K562 (cell line): ENCODE results near the gene PLAC1. TPM values are rescaled to one million over a fixed set of nuclear protein-coding genes. Genes with fewer than 3 reads are reported as not detected.

Experiments used
- ATAC-seq: fragments of 200-7000 bp; cut with Tn5 transposase; 3 replicates; pipeline ENCODE4 v1.9.1; 2020; ENCODE audit warnings: moderate library complexity
- BruUV-seq: library from RNA; stranded (reverse); fragments of 400-500 nt; replicated peaks from 2 replicates; lab custom pipeline; 2021; lab: Mats Ljungman, UMichigan
- CTCF ChIA-PET: fragments of 300-600 bp; formaldehyde crosslinking; extraction: SDS; loops from one replicate; lab custom pipeline; 2021; ENCODE audit warnings: low intra/inter-chr PET ratio; lab: Yijun Ruan, JAX
- POLR2A ChIA-PET: fragments of 300-600, 350-650 bp; sonication (Branson Sonifier 250); formaldehyde crosslinking; extraction: SDS; loops from one replicate; lab custom pipeline; 2021; ENCODE audit warnings: antibody characterized with exemption, inconsistent platforms; lab: Yijun Ruan, JAX
- DNase-seq, 4 experiments: peaks; one replicate each; pipeline versions ENCODE4 v3.0.0 to v3.0.0-alpha.2; 2011 to 2018; ENCODE audit warnings: low spot score in 3 of 4, mixed read lengths in 3 of 4; ENCODE audit errors: extremely low read depth in 1 of 4
- FAIRE-seq: peaks from 2 replicates; lab custom pipeline; 2011; peaks lifted over from hg19 to GRCh38; lab: Jason Lieb, UNC
- H2AFZ ChIP-seq: 2 replicates; pipeline ENCODE4 v1.6.0; 2011; ENCODE audit warnings: low read depth, low read length, control low read depth, inconsistent platforms
- H3K27ac ChIP-seq: fragments of 200-600 bp; 3 replicates; pipeline ENCODE4 v1.8.0; 2011; ENCODE audit warnings: low read depth, mild to moderate bottlenecking, control low read depth, inconsistent platforms, low read length, moderate library complexity, mixed read lengths; ENCODE audit errors: extremely low read depth
- H3K27me3 ChIP-seq, 2 experiments: fragments of 300-600 bp in 1 of 2; 2 replicates in 1 of 2; 3 replicates in 1 of 2; pipeline versions ENCODE4 v1.6.0 to v1.8.0; 2011; ENCODE audit warnings: inconsistent platforms in 2 of 2, low read length in 2 of 2, mild to moderate bottlenecking in 1 of 2, mixed read lengths in 1 of 2, moderate library complexity in 1 of 2; ENCODE audit not compliant: control insufficient read depth in 2 of 2, insufficient read depth in 2 of 2
- H3K36me3 ChIP-seq: fragments of 300-600 bp; 3 replicates; pipeline ENCODE4 v1.8.0; 2011; ENCODE audit warnings: mild to moderate bottlenecking, low read length, inconsistent platforms; ENCODE audit not compliant: control insufficient read depth, insufficient read depth
- H3K4me1 ChIP-seq, 2 experiments: fragments of 200-600 bp in 1 of 2; replicated peaks in 1 of 2; 2 replicates in 1 of 2; 3 replicates in 1 of 2; pipeline versions ENCODE4 v1.5.1 to v1.8.0; 2011; ENCODE audit warnings: inconsistent platforms in 2 of 2, low read length in 2 of 2, mild to moderate bottlenecking in 1 of 2, mixed read lengths in 1 of 2, moderate library complexity in 1 of 2; ENCODE audit not compliant: control insufficient read depth in 2 of 2, insufficient read depth in 2 of 2
- H3K4me2 ChIP-seq: 2 replicates; pipeline ENCODE4 v1.6.1; 2011; ENCODE audit warnings: low read length, control low read depth, inconsistent platforms, mixed read lengths; ENCODE audit not compliant: insufficient read depth
- H3K4me3 ChIP-seq: fragments of 200-600 bp; sonication (generic), shearing (Covaris generic); 2 replicates; pipeline ENCODE4 v1.5.1; 2016; ENCODE audit warnings: control low read depth, inconsistent platforms
- H3K79me2 ChIP-seq: fragments of 200-600 bp; 3 replicates; pipeline ENCODE4 v1.8.0; 2011; ENCODE audit warnings: low read length, inconsistent platforms; ENCODE audit not compliant: control insufficient read depth, insufficient read depth
- H3K9ac ChIP-seq, 2 experiments: 2 replicates each; pipeline versions ENCODE4 v1.6.0 to v1.6.1; 2011; ENCODE audit warnings: low read depth in 2 of 2, low read length in 2 of 2, control low read depth in 1 of 2, inconsistent platforms in 1 of 2, mild to moderate bottlenecking in 1 of 2, mixed read lengths in 1 of 2; ENCODE audit not compliant: insufficient read depth in 1 of 2
- H3K9me1 ChIP-seq: one replicate; pipeline ENCODE4 v1.6.0; 2011; ENCODE audit warnings: inconsistent platforms, mild to moderate bottlenecking, low read length, moderate library complexity; ENCODE audit not compliant: control insufficient read depth, insufficient read depth
- H3K9me3 ChIP-seq: replicated peaks from 2 replicates; pipeline ENCODE4 v1.5.1; 2011; ENCODE audit warnings: low read depth, low read length, inconsistent platforms; ENCODE audit not compliant: control insufficient read depth, insufficient read depth
- H4K20me1 ChIP-seq: replicated peaks from 2 replicates; pipeline ENCODE4 v1.6.1; 2011; ENCODE audit warnings: low read length, inconsistent platforms, mixed read lengths; ENCODE audit not compliant: control insufficient read depth, insufficient read depth
- EGR1 ChIP-seq: fragments of 450-650 bp; conservative IDR thresholded peaks from 2 replicates; pipeline ENCODE4 v1.6.1; 2017; ENCODE audit warnings: mild to moderate bottlenecking
- FUS ChIP-seq: fragments of 200-400 bp; formaldehyde crosslinking; optimal IDR thresholded peaks from 2 replicates; pipeline ENCODE3; 2017; ENCODE audit warnings: low read depth, low read length
- MEIS2 ChIP-seq: fragments of 450-650 bp; IDR thresholded peaks from 2 replicates; pipeline ENCODE4 v1.6.1; 2014; ENCODE audit warnings: mild to moderate bottlenecking; ENCODE audit not compliant: partially characterized antibody
- POU5F1 ChIP-seq: fragments of 150-350 bp; IDR thresholded peaks from 2 replicates; pipeline ENCODE4 v1.6.1; 2014; ENCODE audit warnings: borderline replicate concordance, low read length, low read depth, mild to moderate bottlenecking; ENCODE audit not compliant: partially characterized antibody
- ZNF707 ChIP-seq: fragments of 250-450 bp; sonication (Bioruptor Pico); conservative IDR thresholded peaks from 2 replicates; pipeline ENCODE4 v1.8.0; 2022; ENCODE audit warnings: inconsistent platforms, mild to moderate bottlenecking, moderate library complexity
- ZNF766 ChIP-seq: fragments of 200-800 bp; sonication (Bioruptor generic); conservative IDR thresholded peaks from 2 replicates; pipeline ENCODE4 v1.6.1; 2016; ENCODE audit warnings: missing genetic modification characterization, missing compliant biosample characterization
- WGBS: fragments of 100-300 bp; shearing (Covaris generic); methylation state at CpG from one replicate; pipeline ENCODE4 v1.1.6; 2016; ENCODE audit warnings: low coverage, mixed read lengths; ENCODE audit not compliant: insufficient coverage; ENCODE audit errors: missing lambda C conversion rate; 5-methylcytosine and 5-hydroxymethylcytosine counted together
- in situ Hi-C: fragments of 300-500 bp; cut with MboI; formaldehyde crosslinking; loops from 4 replicates; pipeline ENCODE4 v1.15.0; 2018; ENCODE audit warnings: inconsistent platforms, mixed read lengths
- intact Hi-C: fragments of 100-400 bp; cut with micrococcal nuclease; formaldehyde crosslinking; loops from 2 replicates; pipeline ENCODE4 v1.14.2; 2022
- polyA plus RNA-seq, 8 experiments: library from polyadenylated mRNA; depleted of rRNA in 4 of 8; stranded (reverse) in 5 of 8; unstranded in 3 of 8; fragments of >200 nt; fragmentation: Nextera tagmentation in 2 of 8; fragmentation: Illumina TruSeq in 1 of 8; extraction: Ambion mirVana in 2 of 8; extraction: Trizol in 1 of 8; gene quantifications; 2 replicates each; pipeline versions ENCODE4 v1.2.1 to v1.2.3, GENCODE V29; 2011 to 2014; ENCODE audit warnings: inconsistent platforms in 1 of 8, missing spikeins in 1 of 8
- total RNA-seq, 7 experiments: library from RNA; depleted of rRNA in 6 of 7; stranded (reverse); fragments of >200 nt in 6 of 7; fragmentation: Illumina TruSeq in 2 of 7; extraction: Trizol in 2 of 7; gene quantifications; 2 replicates each; pipeline versions ENCODE4 v1.2.1 to v1.2.3, GENCODE V29; 2011 to 2021; ENCODE audit warnings: low replicate concordance in 1 of 7

Gene PLAC1
- total and polyA plus RNA-seq, 9 of the 15 experiments (the other 6 are each of a cell fraction or from before 2014, with no cell fraction given) = 0.82 to 9.1 (median 1.7) TPM

DNA sequence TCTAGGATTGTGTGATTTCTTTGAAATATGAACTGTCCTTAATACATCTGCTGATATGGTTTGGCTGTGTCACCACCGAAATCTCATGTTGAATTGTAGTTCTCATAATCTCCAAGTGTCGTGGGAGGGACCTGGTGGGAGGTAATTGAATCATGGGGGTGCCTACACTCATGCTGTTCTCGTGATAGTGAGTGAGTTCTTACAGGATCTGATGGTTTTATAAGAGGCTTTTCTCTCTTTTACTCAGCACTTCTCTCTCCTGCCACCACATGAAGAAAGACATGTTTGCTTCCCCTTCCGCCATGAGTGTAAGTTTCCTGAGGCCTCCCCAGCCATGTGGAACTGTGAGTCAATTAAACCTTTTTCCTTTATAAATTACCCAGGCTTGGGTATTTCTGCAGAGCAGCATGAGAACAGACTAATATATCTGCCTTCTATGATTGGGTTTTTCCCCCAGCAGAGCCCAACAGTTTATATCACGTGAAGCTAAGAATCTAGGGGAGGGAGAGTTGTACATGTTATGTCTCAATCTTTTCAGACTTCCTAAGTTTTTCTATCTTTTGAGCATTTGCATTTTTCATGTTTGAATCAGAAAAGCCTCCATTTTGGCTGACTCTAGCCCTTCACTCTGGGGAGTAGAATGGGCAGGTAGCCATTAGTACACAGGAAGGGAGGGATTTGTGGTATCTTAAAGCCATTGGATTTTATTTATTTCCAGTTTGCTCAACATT lies 58.9 kb downstream of the PLAC1 start:
- H3K79me2 ChIP-seq = no peaks in the 10 kb centered on the region
- CTCF ChIA-PET = no interaction called here
- no peaks in the 10 kb centered on the region for H4K20me1 ChIP-seq
- H2AFZ ChIP-seq = no peak overlapping the region
- no peak for ATAC-seq
- peaks cover 0 to 6% of the 10 kb centered on the region in 2 experiments; a peak in 1 of 5 replicates for H3K4me1 ChIP-seq
- no peak overlapping the region for H3K4me2 ChIP-seq
- TF ChIP-seq MEIS2 (peak; percentile 6), POU5F1 (no peak), ZNF766 (CRISPR knock-in tag) (0 out of 2 replicates have a peak, but pooled peaks have one; percentile 26), FUS (no peak), EGR1 (peak; percentile 43; the same call in 1 of the 2 replicates), ZNF707 (no peak)
- TF ChIP-seq, all 486 proteins: peak for 3
- Histone ChIP-seq H3K4me3 (no peak overlapping the region), H3K27ac (no peak overlapping the region), H3K27me3 (no peaks in the 10 kb centered on the region), H3K9me1 (no peaks in the 10 kb centered on the region), H3K9me3 (no peaks in the 10 kb centered on the region), H3K36me3 (no peaks in the 10 kb centered on the region), H3K9ac (no peak overlapping the region)
- DNase-seq (no peak), FAIRE-seq (no peak)
- POLR2A ChIA-PET = interaction anchor here (1.0 kb wide), 1 partner anchor 15 kb away, joined by 3 read pairs; no protein-coding TSS in a partner anchor
- 30% methylated on average over 5 of the region's 5 CpGs for WGBS
- in situ Hi-C loops (no loop called here), intact Hi-C loops (no loop called here)
- BruUV-seq = no TSS peak
